Muscle layer of colon (tissue), 2 donors: ENCODE data around the gene CLRN1.

Experiments used
- H3K27ac ChIP-seq: one replicate; pipeline ENCODE4 v1.7.0; 2013; ENCODE audit warnings: low read depth, mild to moderate bottlenecking, low read length, moderate library complexity
- H3K27me3 ChIP-seq, 2 donors: one replicate each; pipeline ENCODE4 v1.7.0; 2013; ENCODE audit warnings: low read length in 2 of 2, mild to moderate bottlenecking in 2 of 2; ENCODE audit not compliant: insufficient read depth in 2 of 2, control insufficient read depth in 1 of 2
- H3K36me3 ChIP-seq: one replicate; pipeline ENCODE4 v1.7.0; 2013; ENCODE audit warnings: mild to moderate bottlenecking, low read length; ENCODE audit not compliant: insufficient read depth
- H3K4me1 ChIP-seq: one replicate; pipeline ENCODE4 v1.7.0; 2013; ENCODE audit warnings: mild to moderate bottlenecking, low read length; ENCODE audit not compliant: insufficient read depth
- H3K4me3 ChIP-seq, 2 donors: one replicate each; pipeline ENCODE4 v1.7.0; 2013; ENCODE audit warnings: low read length in 2 of 2, low read depth in 1 of 2, mild to moderate bottlenecking in 1 of 2, moderate library complexity in 1 of 2
- H3K9ac ChIP-seq: one replicate; pipeline ENCODE4 v1.7.0; 2013; ENCODE audit warnings: low read length
- H3K9me3 ChIP-seq: one replicate; pipeline ENCODE4 v1.7.0; 2013; ENCODE audit warnings: mild to moderate bottlenecking, low read length
- donor health status: abdominal sarcoma.
- donor health status: Adenocarcinoma of cecum.

CLRN1 gene, protein sequence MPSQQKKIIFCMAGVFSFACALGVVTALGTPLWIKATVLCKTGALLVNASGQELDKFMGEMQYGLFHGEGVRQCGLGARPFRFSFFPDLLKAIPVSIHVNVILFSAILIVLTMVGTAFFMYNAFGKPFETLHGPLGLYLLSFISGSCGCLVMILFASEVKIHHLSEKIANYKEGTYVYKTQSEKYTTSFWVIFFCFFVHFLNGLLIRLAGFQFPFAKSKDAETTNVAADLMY

DNA sequence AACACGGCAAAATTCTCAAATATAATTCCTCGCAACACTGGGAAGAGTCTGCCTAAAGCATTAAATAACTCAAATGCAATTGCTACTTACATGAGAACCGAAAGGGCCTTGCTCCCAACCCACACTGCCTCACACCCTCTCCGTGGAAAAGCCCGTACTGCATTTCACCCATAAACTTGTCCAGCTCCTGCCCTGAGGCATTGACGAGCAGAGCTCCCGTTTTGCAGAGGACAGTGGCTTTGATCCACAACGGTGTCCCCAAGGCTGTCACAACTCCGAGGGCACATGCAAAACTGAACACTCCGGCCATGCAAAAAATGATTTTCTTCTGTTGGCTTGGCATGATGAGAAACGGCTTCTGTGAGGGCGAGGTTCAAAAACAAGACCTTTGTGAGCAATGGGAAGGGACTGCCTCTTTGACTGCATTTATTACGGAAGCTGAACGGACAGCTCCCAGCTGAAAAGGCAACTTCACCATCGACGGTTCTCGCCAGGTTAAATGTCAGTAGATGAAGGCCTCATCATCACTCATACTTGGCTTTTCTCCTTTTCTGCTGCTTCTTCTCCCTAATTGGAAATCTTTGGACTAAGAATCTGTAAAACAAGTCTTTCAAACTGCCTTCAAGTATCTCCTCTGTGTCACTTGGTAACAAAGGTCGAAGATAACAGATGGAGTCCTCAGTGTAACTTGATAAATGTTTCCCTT lies at the start of gene CLRN1:
TSS of gene CLRN1 (minus strand) at position 362 of the 706 bp plus-strand sequence. CDS start at position 343, 19 bp downstream.
- H3K4me3 ChIP-seq = no peak within 1 kb of the TSS

DNA sequence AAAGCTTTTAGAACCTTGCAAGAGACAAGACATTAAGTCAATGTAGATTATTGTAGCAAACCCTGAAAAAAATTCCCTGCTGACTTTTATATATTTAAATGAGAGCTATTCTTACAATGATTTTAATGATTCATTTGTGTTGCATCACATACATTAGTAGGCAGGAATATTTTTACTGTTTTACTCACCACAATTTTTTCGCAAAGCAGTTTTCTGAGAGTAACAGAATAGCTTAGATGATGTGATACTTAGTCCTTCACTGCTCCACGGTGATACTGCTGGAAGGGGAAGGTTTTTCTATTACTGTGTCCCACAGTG lies 43.9 kb upstream of the CLRN1 start:
- H3K36me3 ChIP-seq = no peaks in the 10 kb centered on the region

More for the DNA sequence above, at the start of gene CLRN1:
- Histone ChIP-seq H3K27me3 (no peaks in the 10 kb centered on the region), H3K36me3 (no peaks in the 10 kb centered on the region), H3K9ac (no peak within 1 kb of the TSS), H3K9me3 (no peaks in the 10 kb centered on the region), H3K4me1 (no peaks in the 10 kb centered on the region), H3K27ac (no peak within 1 kb of the TSS)

DNA sequence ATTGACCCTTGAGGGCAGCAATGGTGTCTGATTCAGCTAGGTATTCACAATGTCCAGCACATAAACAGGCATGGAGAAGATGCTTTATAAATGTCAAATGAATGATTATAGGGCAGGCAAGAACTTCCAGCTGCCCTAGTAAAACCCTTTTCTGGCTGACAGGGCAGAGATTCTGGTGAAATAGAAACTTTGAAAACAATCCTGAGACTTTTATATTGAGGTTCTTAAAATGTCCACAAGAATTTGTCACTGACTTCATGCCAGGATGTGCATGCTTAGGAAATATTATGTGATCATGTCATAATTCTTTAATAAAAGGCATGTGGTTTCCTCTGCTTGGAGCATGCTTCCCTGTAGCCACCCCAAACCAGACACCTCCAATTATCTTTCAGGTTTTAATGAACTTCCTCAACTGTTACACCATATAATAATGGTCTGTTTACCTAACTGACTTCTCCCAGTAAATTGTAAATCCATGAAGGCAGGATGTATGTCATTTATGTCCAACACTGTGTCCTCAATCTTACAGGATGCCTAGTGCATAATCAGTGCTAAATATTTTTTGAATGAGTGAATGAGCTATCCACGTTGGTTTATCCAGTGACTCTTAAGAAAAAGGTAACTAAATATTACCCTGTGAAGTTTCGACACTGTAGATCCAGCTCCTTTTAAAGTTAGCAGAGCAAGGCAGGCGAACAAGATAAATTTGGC lies 43.4 kb upstream of the CLRN1 start:
- H3K36me3 ChIP-seq = no peaks in the 10 kb centered on the region
- no peaks in the 10 kb centered on the region for H3K9me3 ChIP-seq
- H3K9ac ChIP-seq = no peak overlapping the region
- no peak overlapping the region for H3K27ac ChIP-seq
- peaks cover 8% of the 10 kb centered on the region for H3K4me1 ChIP-seq
- no peak overlapping the region for H3K4me3 ChIP-seq
- no peaks in the 10 kb centered on the region for H3K27me3 ChIP-seq

More for the DNA sequence above, 43.9 kb upstream of the CLRN1 start:
- H3K27ac ChIP-seq = no peak overlapping the region
- H3K9ac ChIP-seq = no peak overlapping the region
- no peaks in the 10 kb centered on the region for H3K27me3 ChIP-seq
- H3K4me1 ChIP-seq = peaks cover 8% of the 10 kb centered on the region
- H3K4me3 ChIP-seq = no peak overlapping the region
- no peaks in the 10 kb centered on the region for H3K9me3 ChIP-seq

DNA sequence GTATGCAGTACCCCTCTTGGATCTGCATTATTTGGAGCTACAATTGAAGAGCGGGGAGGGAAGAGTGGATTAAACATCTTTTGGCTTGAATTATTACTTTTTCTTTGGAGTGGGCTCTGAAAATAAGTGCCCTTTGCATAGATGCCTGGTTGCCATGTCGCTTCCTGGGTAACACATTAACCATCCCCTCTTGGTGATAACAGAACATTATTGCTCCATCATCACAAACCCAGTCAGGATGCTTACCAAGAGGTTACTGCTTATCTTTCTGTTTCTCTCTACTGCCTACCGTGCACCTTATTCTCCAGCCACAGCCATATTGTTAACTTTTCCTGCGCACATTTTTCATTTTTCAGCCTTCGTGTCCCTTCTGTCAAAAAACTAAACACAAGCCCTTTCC lies 42.7 kb upstream of the CLRN1 start:
- no peaks in the 10 kb centered on the region for H3K27me3 ChIP-seq

DNA sequence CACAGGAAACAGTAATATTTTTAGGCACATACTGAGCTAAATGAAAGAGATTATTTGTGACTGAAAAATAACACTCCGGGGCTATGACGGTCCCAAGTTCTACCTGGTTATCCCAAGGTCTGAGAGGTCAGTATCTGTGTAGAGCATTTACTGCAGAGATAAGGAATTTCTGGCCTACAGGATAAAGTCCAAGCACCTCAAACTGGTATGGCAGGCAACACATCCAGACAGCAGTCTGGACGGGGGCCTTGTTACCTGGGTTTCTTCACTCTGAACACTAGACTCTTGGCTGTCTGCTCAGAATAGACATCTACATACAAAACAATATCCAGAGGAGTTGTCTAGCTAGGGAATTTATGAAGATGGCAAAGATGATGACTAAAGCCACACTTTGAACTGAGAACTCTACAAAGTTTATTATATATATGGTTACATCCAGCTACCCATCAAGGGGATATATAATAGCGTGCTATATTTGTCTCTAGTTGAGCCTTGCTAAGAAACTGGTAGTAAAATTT lies 42.0 kb upstream of the CLRN1 start:
- Histone ChIP-seq H3K27me3 (no peaks in the 10 kb centered on the region), H3K9me3 (no peaks in the 10 kb centered on the region), H3K9ac (no peak overlapping the region), H3K4me3 (no peak overlapping the region), H3K4me1 (peaks cover 8% of the 10 kb centered on the region), H3K27ac (no peak overlapping the region), H3K36me3 (no peaks in the 10 kb centered on the region)

More for the DNA sequence above, 42.7 kb upstream of the CLRN1 start:
- no peaks in the 10 kb centered on the region for H3K36me3 ChIP-seq
- no peak overlapping the region for H3K9ac ChIP-seq
- no peak overlapping the region for H3K4me3 ChIP-seq
- no peaks in the 10 kb centered on the region for H3K9me3 ChIP-seq
- no peak overlapping the region for H3K27ac ChIP-seq
- H3K4me1 ChIP-seq = peaks cover 8% of the 10 kb centered on the region

DNA sequence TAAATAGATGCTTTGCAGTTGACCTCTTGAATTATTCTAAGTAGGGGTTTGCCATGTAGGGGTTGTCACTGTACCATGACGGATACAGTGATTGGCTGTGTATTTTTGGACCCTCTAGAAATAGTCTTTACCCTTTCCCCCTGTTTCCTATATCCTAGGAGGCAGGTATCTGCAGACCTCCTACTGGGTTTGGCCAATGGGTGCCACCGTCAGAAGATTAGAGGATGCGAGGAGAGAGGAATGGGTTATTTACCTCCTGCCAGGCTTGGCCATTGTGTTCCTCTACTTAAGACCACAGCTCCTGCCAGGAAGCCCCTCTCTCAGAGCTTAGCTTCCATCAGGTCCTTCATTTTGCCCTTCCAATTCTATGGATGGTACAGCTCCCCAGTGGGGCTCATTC lies 40.2 kb upstream of the CLRN1 start:
- Histone ChIP-seq H3K4me1 (peaks cover 8% of the 10 kb centered on the region), H3K4me3 (no peak overlapping the region), H3K36me3 (no peaks in the 10 kb centered on the region), H3K27me3 (no peaks in the 10 kb centered on the region), H3K9ac (no peak overlapping the region), H3K9me3 (no peaks in the 10 kb centered on the region), H3K27ac (no peak overlapping the region)

DNA sequence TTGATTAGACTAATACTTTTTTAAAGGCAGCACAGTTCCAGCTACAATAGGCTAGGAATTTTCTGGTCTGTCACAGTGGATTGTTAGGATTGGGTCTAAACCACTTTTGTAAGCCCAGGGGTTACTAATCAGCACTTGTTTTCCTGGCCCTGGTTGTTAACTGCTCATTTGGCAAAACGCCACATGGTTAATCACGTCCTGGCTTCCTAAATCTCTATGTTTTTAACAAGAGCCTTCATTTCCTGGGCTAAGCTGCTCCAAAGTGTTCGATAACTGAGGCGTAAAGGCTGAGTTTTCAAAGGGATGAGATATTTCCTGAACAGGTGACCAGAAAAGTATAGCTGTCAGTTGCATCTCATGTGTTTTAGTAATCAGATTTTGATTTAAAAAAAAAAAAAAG lies 38.9 kb upstream of the CLRN1 start:
- Histone ChIP-seq H3K36me3 (no peaks in the 10 kb centered on the region), H3K27me3 (no peaks in the 10 kb centered on the region), H3K4me1 (peaks cover 8% of the 10 kb centered on the region), H3K9ac (no peak overlapping the region), H3K27ac (no peak overlapping the region), H3K9me3 (no peaks in the 10 kb centered on the region), H3K4me3 (no peak overlapping the region)

DNA sequence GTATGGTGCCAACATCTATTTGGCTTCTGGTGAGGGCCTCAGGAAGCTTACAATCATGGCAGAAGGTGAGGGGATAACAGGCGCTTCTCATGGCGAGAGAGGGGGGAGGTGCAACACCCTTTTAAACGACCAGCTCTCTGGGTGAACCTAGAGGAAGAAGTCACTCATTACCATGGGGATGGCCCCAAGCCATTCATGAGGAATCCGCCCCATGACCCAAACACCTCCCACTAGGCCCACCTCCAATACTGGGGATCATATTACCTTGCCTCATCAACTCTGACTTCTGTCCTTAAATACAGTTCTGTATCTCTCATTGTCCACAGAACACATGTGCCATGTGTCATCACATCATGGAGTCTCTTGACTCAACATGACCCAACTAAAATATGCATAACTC lies 37.5 kb upstream of the CLRN1 start:
- no peak overlapping the region for H3K27ac ChIP-seq
- H3K4me1 ChIP-seq = no peaks in the 10 kb centered on the region
- H3K4me3 ChIP-seq = no peak overlapping the region

DNA sequence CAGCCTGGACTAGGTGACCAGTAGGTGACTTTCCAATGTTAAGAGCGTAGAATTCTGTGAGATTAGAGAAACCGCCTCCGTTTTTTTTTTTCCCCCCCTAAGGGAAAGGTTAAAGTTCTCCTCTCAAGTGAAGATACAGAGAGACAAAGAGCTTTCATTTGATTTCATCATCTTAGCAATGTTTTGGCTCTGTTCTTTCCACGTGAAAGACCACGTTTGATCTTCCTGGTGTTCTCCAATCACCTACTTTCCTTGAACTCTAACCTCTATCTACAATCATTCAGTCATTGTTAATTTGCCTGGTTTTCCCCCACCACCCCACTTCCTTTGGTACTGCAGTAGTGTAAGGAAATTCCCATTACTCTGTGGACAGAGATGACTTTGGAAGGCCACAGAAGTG lies 36.9 kb upstream of the CLRN1 start:
- H3K4me3 ChIP-seq = no peak overlapping the region
- no peak overlapping the region for H3K27ac ChIP-seq
- H3K27me3 ChIP-seq = no peaks in the 10 kb centered on the region
- H3K9me3 ChIP-seq = no peaks in the 10 kb centered on the region
- H3K4me1 ChIP-seq = no peaks in the 10 kb centered on the region
- no peaks in the 10 kb centered on the region for H3K36me3 ChIP-seq
- no peak overlapping the region for H3K9ac ChIP-seq

More for the DNA sequence above, 37.5 kb upstream of the CLRN1 start:
- Histone ChIP-seq H3K27me3 (no peaks in the 10 kb centered on the region), H3K36me3 (no peaks in the 10 kb centered on the region), H3K9ac (no peak overlapping the region), H3K9me3 (no peaks in the 10 kb centered on the region)

DNA sequence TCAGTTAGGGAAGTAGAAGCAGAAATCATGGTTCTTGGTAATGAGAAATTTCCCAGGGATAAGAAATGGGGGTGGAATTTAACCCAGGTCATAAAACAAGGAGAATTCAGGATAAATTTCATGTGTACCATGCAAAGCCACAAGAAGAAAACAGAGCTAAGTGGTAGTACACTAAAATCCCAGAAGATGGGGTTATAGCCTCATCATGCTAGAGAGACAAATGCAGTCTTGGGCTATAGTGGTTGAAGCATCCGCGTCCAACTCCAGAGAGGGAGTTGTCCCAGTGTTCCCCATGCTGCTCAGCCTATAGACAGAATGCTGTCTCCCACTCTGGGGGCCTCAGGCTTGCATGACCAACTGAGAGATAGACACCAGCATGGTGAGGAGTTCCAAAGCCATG lies 36.2 kb upstream of the CLRN1 start:
- Histone ChIP-seq H3K27ac (no peak overlapping the region), H3K36me3 (no peaks in the 10 kb centered on the region), H3K27me3 (no peaks in the 10 kb centered on the region), H3K9ac (no peak overlapping the region), H3K9me3 (no peaks in the 10 kb centered on the region), H3K4me3 (no peak overlapping the region), H3K4me1 (no peaks in the 10 kb centered on the region)

DNA sequence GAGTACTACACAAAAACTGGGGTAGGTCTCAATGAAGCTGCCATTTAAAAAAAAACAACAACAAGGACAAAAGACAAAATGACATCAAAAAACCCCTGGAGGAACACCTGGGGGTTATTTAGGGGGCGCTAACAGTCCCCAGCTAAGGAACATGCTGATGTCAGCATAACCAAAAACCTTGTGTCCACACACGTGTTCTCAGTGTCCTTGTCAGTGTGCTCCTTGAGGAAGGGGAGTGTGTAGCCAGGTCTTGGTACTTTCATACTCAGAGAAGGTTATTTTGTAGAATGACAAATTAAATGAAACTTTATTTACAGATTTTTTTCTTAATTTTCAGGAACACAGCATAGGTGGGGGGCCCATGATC lies 31.2 kb upstream of the CLRN1 start:
- H3K4me1 ChIP-seq = no peaks in the 10 kb centered on the region
- H3K27ac ChIP-seq = no peak overlapping the region
- no peak overlapping the region for H3K4me3 ChIP-seq
- H3K27me3 ChIP-seq = no peaks in the 10 kb centered on the region
- H3K36me3 ChIP-seq = no peaks in the 10 kb centered on the region
- H3K9ac ChIP-seq = no peak overlapping the region
- no peaks in the 10 kb centered on the region for H3K9me3 ChIP-seq
